H1 (cell line): ENCODE data around the gene CLIP4. TPM values are rescaled to one million over a fixed set of nuclear protein-coding genes. Genes with fewer than 3 reads are reported as not detected.
A peak's percentile ranks its signal among the peaks of the same experiment; 100 is the strongest.

Experiments
- CTCF ChIA-PET: fragments of 300-600 bp; sonication (Branson Sonifier 250); formaldehyde crosslinking; loops from one replicate; lab custom pipeline; 2021; ENCODE audit not compliant: partially characterized antibody; lab: Charles Lee
- POLR2A ChIA-PET: fragments of 300-600 bp; sonication (Branson Sonifier 250); formaldehyde crosslinking; loops from one replicate; lab custom pipeline; 2021; ENCODE audit warnings: inconsistent platforms; ENCODE audit not compliant: partially characterized antibody; lab: Charles Lee
- DNase-seq, 2 experiments: peaks; one replicate each; pipeline versions ENCODE4 v3.0.0 to v3.0.0-alpha.2; 2010 to 2022; ENCODE audit warnings: low spot score in 2 of 2, low read depth in 1 of 2, mixed read lengths in 1 of 2
- FAIRE-seq: peaks from 2 replicates; lab custom pipeline; 2011; peaks lifted over from hg19 to GRCh38; lab: Jason Lieb, UNC
- H2AFZ ChIP-seq: 2 replicates; pipeline ENCODE4 v1.8.1; 2012; ENCODE audit warnings: low read length, inconsistent platforms
- H2AK5ac ChIP-seq: 2 replicates; pipeline ENCODE4 v1.6.1; 2013; ENCODE audit warnings: low read depth, low read length
- H2BK120ac ChIP-seq: replicated peaks from 2 replicates; pipeline ENCODE3; 2013; ENCODE audit warnings: low read depth, low read length, inconsistent platforms
- H2BK12ac ChIP-seq: 2 replicates; pipeline ENCODE4 v1.6.1; 2013; ENCODE audit warnings: low read depth, low read length
- H2BK15ac ChIP-seq: 2 replicates; pipeline ENCODE4 v1.6.1; 2013; ENCODE audit warnings: low read length
- H2BK20ac ChIP-seq: 2 replicates; pipeline ENCODE4 v1.6.1; 2013; ENCODE audit warnings: low read length
- H2BK5ac ChIP-seq: 2 replicates; pipeline ENCODE4 v1.6.1; 2013; ENCODE audit warnings: low read depth, low read length
- H3K14ac ChIP-seq: 2 replicates; pipeline ENCODE4 v1.6.1; 2013; ENCODE audit warnings: inconsistent platforms; ENCODE audit not compliant: insufficient read length
- H3K18ac ChIP-seq: 2 replicates; pipeline ENCODE4 v1.6.1; 2013; ENCODE audit warnings: low read length; ENCODE audit errors: extremely low read depth
- H3K23ac ChIP-seq: 2 replicates; pipeline ENCODE4 v1.6.1; 2013; ENCODE audit warnings: inconsistent platforms; ENCODE audit not compliant: insufficient read length
- H3K23me2 ChIP-seq: 2 replicates; pipeline ENCODE4 v1.6.1; 2013; ENCODE audit warnings: low read depth, low read length
- H3K27ac ChIP-seq: 2 replicates; pipeline ENCODE4 v1.6.1; 2011; ENCODE audit warnings: low read depth, low read length, inconsistent platforms
- H3K27me3 ChIP-seq, 4 experiments: replicated peaks in 1 of 4; 1 replicate in 1 of 4; 2 replicates in 3 of 4; pipeline versions ENCODE4 v1.6.1 to v1.8.1; 2011 to 2013; ENCODE audit warnings: low read length in 3 of 4, mild to moderate bottlenecking in 3 of 4, inconsistent platforms in 2 of 4, mixed read lengths in 2 of 4, moderate library complexity in 1 of 4; ENCODE audit not compliant: control insufficient read depth in 3 of 4, insufficient read depth in 3 of 4; ENCODE audit errors: extremely low read depth in 1 of 4
- H3K36me3 ChIP-seq, 4 experiments: 2 replicates each; pipeline versions ENCODE4 v1.6.1 to v1.8.1; 2011 to 2013; ENCODE audit warnings: mild to moderate bottlenecking in 4 of 4, low read length in 3 of 4, moderate library complexity in 2 of 4, control low read depth in 1 of 4, inconsistent platforms in 1 of 4; ENCODE audit not compliant: insufficient read depth in 4 of 4, control insufficient read depth in 2 of 4
- H3K4ac ChIP-seq: replicated peaks from 2 replicates; pipeline ENCODE3; 2013; ENCODE audit warnings: low read length, low read depth, mixed read lengths, inconsistent platforms; ENCODE audit not compliant: insufficient read length
- H3K4me1 ChIP-seq, 4 experiments: replicated peaks in 1 of 4; 1 replicate in 1 of 4; 2 replicates in 3 of 4; pipeline versions ENCODE4 v1.6.1 to v1.8.1; 2011 to 2013; ENCODE audit warnings: low read length in 3 of 4, inconsistent platforms in 2 of 4, mixed read lengths in 1 of 4; ENCODE audit not compliant: insufficient read depth in 4 of 4, control insufficient read depth in 3 of 4
- H3K4me2 ChIP-seq, 2 experiments: 2 replicates each; pipeline versions ENCODE4 v1.6.1 to v1.8.1; 2011 to 2013; ENCODE audit warnings: low read depth in 2 of 2, low read length in 2 of 2, control low read depth in 1 of 2, inconsistent platforms in 1 of 2, mild to moderate bottlenecking in 1 of 2; ENCODE audit not compliant: insufficient read depth in 1 of 2
- H3K4me3 ChIP-seq, 4 experiments: fragments of 200-600, 300-600 bp in 1 of 4; sonication (generic), shearing (Covaris generic), sonication (Bioruptor Twin) in 1 of 4; 2 replicates each; pipeline versions ENCODE4 v1.5.1 to v1.8.1; 2011 to 2016; ENCODE audit warnings: low read length in 4 of 4, low read depth in 3 of 4, control low read depth in 2 of 4, inconsistent platforms in 2 of 4, mild to moderate bottlenecking in 2 of 4, mixed read lengths in 1 of 4, moderate library complexity in 1 of 4; ENCODE audit not compliant: insufficient read depth in 2 of 4; ENCODE audit errors: extremely low read depth in 1 of 4
- H3K56ac ChIP-seq: replicated peaks from 2 replicates; pipeline ENCODE3; 2013; ENCODE audit warnings: low read depth, mild to moderate bottlenecking, mixed read lengths, low read length, inconsistent platforms; ENCODE audit not compliant: insufficient read length
- H3K79me1 ChIP-seq: 2 replicates; pipeline ENCODE4 v1.6.1; 2013; ENCODE audit warnings: low read depth, low read length, control low read depth
- H3K79me2 ChIP-seq, 2 experiments: 2 replicates each; pipeline versions ENCODE4 v1.6.1 to v1.8.1; 2012 to 2013; ENCODE audit warnings: low read length in 2 of 2, mild to moderate bottlenecking in 2 of 2, inconsistent platforms in 1 of 2; ENCODE audit not compliant: insufficient read depth in 2 of 2, control insufficient read depth in 1 of 2
- H3K9ac ChIP-seq, 4 experiments: replicated peaks in 1 of 4; 1 replicate in 1 of 4; 2 replicates in 3 of 4; pipeline versions ENCODE4 v1.6.1 to v1.8.1; 2011 to 2013; ENCODE audit warnings: low read depth in 3 of 4, low read length in 3 of 4, control low read depth in 2 of 4, mild to moderate bottlenecking in 2 of 4, moderate library complexity in 2 of 4, inconsistent platforms in 1 of 4; ENCODE audit errors: extremely low read depth in 1 of 4
- H3K9me3 ChIP-seq, 2 experiments: 2 replicates each; pipeline versions ENCODE4 v1.6.1 to v1.8.1; 2012 to 2013; ENCODE audit warnings: mild to moderate bottlenecking in 2 of 2, moderate library complexity in 2 of 2, control low read depth in 1 of 2, inconsistent platforms in 1 of 2, low read depth in 1 of 2, low read length in 1 of 2, mixed read lengths in 1 of 2; ENCODE audit not compliant: insufficient read depth in 2 of 2
- H4K20me1 ChIP-seq, 2 experiments: replicated peaks in 1 of 2; 2 replicates each; pipeline versions ENCODE3 to v1.8.1; 2011 to 2013; ENCODE audit warnings: inconsistent platforms in 2 of 2, low read length in 2 of 2, mild to moderate bottlenecking in 1 of 2; ENCODE audit not compliant: insufficient read depth in 2 of 2, control insufficient read depth in 1 of 2
- H4K5ac ChIP-seq: 2 replicates; pipeline ENCODE4 v1.6.1; 2013; ENCODE audit warnings: low read length, low read depth, mixed read lengths, inconsistent platforms; ENCODE audit not compliant: insufficient read length
- H4K8ac ChIP-seq: 2 replicates; pipeline ENCODE4 v1.8.0; 2013; ENCODE audit warnings: mild to moderate bottlenecking, moderate library complexity, low read length, inconsistent platforms; ENCODE audit not compliant: insufficient read depth; ENCODE audit errors: extremely low read depth
- H4K91ac ChIP-seq: replicated peaks from 2 replicates; pipeline ENCODE3; 2013; ENCODE audit warnings: low read length, mixed read lengths, inconsistent platforms; ENCODE audit not compliant: insufficient read length
- RAD21 ChIP-seq, 2 experiments: IDR thresholded peaks in 1 of 2; conservative IDR thresholded peaks in 1 of 2; 2 replicates each; pipeline ENCODE4 v1.6.1; 2011; ENCODE audit warnings: low read depth in 2 of 2, low read length in 2 of 2, improper control_type of control experiment in 1 of 2, inconsistent platforms in 1 of 2, mild to moderate bottlenecking in 1 of 2, moderate library complexity in 1 of 2
- SIRT6 ChIP-seq: IDR thresholded peaks from one replicate; pipeline ENCODE4 v1.7.1; 2012; ENCODE audit warnings: low read length, inconsistent platforms
- ZNF274 ChIP-seq: IDR thresholded peaks from 2 replicates; pipeline ENCODE4 v1.7.0; 2012; ENCODE audit warnings: low read length, borderline replicate concordance; ENCODE audit errors: extremely low read depth
- WGBS, 2 experiments: shearing (Covaris generic) in 1 of 2; methylation state at CpG; one replicate each; pipeline versions ENCODE4 v1.1.6 to v1.1.7; 2013 to 2015; ENCODE audit warnings: low lambda C conversion rate in 2 of 2, mixed read lengths in 2 of 2, inconsistent platforms in 1 of 2, low coverage in 1 of 2, missing lambda C conversion rate in 1 of 2; ENCODE audit not compliant: insufficient replicate concordance in 2 of 2, insufficient coverage in 1 of 2, insufficient read length in 1 of 2; ENCODE audit errors: extremely low coverage in 1 of 2, missing lambda C conversion rate in 1 of 2; 5-methylcytosine and 5-hydroxymethylcytosine counted together
- polyA plus RNA-seq, 7 experiments: library from polyadenylated mRNA; depleted of rRNA in 3 of 7; stranded (reverse) in 5 of 7; unstranded in 2 of 7; fragments of >200 nt in 5 of 7; fragments of 200-250 nt in 2 of 7; gene quantifications; 1 replicate in 5 of 7; 2 replicates in 1 of 7; 4 replicates in 1 of 7; pipeline versions ENCODE4 v1.2.1 to v1.2.3, GENCODE V29; 2011 to 2013; ENCODE audit warnings: missing spikeins in 2 of 7, mixed read lengths in 2 of 7
- total RNA-seq: library from RNA; stranded (reverse); fragmentation: NEBNext Ultra II Directional; extraction: Animal tissue kit (Norgen Biotek cat#: 25700); gene quantifications from 2 replicates; pipeline ENCODE4 v1.2.1, GENCODE V29; 2021

Gene CLIP4
- total and polyA plus RNA-seq, 2 of the 8 experiments (the other 6 are each of a cell fraction or from before 2014, with no cell fraction given), result 0.08 to 0.09 TPM

GRCh38 chr2:29105375-29105774, 9.8 kb upstream of the CLIP4 start:
- no peak overlapping the region for H4K8ac ChIP-seq
- H3K23me2 ChIP-seq, result no peaks in the 10 kb centered on the region
- H3K9ac ChIP-seq, result no peak overlapping the region
- H2AFZ ChIP-seq, result 0 out of 2 replicates have a peak overlapping the region, but pooled peaks have one; percentile 79
- no peak overlapping the region for H3K18ac ChIP-seq
- no peak overlapping the region for H4K91ac ChIP-seq
- H4K20me1 ChIP-seq, result no peaks in the 10 kb centered on the region
- no peaks in the 10 kb centered on the region for H3K36me3 ChIP-seq
- H3K14ac ChIP-seq, result no peak overlapping the region
- POLR2A ChIA-PET, result interaction anchor here (1.1 kb wide), 1 partner anchor 11 kb away, joined by 3 read pairs; no protein-coding TSS in a partner anchor
- no peak overlapping the region for H3K27ac ChIP-seq
- no peak overlapping the region for H2BK120ac ChIP-seq
- no peak for FAIRE-seq
- H3K79me2 ChIP-seq, result no peaks in the 10 kb centered on the region
- WGBS, 2 experiments, result 68% methylated on average over 2 of the region's 2 CpGs; no CpG with 5 or more reads in 1 of the 2 experiments
- TF ChIP-seq SIRT6 (no peak), RAD21 (IDR thresholded peaks at IDR 0.05 in 1 of 2, conservative IDR thresholded peaks at IDR 0.05 in 1 of 2; ENCODE audit: low read depth in 2 of 2, low read length in 2 of 2) (0 out of 4 replicates have a peak, but pooled peaks of 1 of the 2 experiments have one; percentile 8), ZNF274 (no peak)
- TF ChIP-seq, all 59 proteins: peak for 1
- Histone ChIP-seq H3K4me1 (no peaks in the 10 kb centered on the region), H3K4me2 (no peak overlapping the region), H3K79me1 (no peaks in the 10 kb centered on the region), H2AK5ac (no peak overlapping the region), H2BK15ac (no peak overlapping the region), H3K9me3 (peaks cover 3 to 5% of the 10 kb centered on the region in 2 experiments; a peak in 2 of 4 replicates), H3K4me3 (no peak overlapping the region), H2BK5ac (no peak overlapping the region), H3K4ac (no peak overlapping the region), H4K5ac (no peak overlapping the region), H3K23ac (no peak overlapping the region), H3K56ac (no peak overlapping the region), H2BK20ac (no peak overlapping the region), H2BK12ac (no peak overlapping the region), H3K27me3 (no peaks in the 10 kb centered on the region)
- DNase-seq, result no peak
- CTCF ChIA-PET, result interaction anchor here (1.0 to 1.7 kb wide), 3 partner anchors 8 to 25 kb away, joined by 3 to 4 read pairs (median 3); no protein-coding TSS in a partner anchor
